ENCODE results near the gene BBS7. TPM values are rescaled to one million over a fixed set of nuclear protein-coding genes. Genes with fewer than 3 reads are reported as not detected.

BBS7 gene
- 10.7 and 13.2 TPM in 2 replicates for total RNA-seq (2014; rRNA removed; shearing (Covaris generic))
- total RNA-seq (2022) = 21.1 and 25.8 TPM in 2 replicates
- Bru-seq, nascent RNA = percentile 64 among the genes with signal in this experiment
- BruChase-seq, experiment 1, labeled RNA remaining after a 6-hour chase = percentile 55 among the genes with signal in this experiment
- percentile 58 among the genes with signal in this experiment for BruChase-seq, experiment 2, labeled RNA remaining after a 2-hour chase
- long read RNA-seq, transcript BBS7-201 (19 exons, 3,752 nt) = major isoform, 8 of 37 reads
- long read RNA-seq, partial matches to known transcripts = 12 of 37 reads
- long read RNA-seq, other reads (novel, unspliced or antisense) = 10 of 37 reads

- Histone ChIP-seq H3K9me2 (ENCODE audit: insufficient read depth, low read length) (no peaks in the 10 kb centered on the region), H3K27ac (ENCODE audit: low read depth, low read length, poor library complexity, severe bottlenecking) (no peak within 1 kb of the TSS), H2AFZ (ENCODE audit: low read length) (peak within 1 kb of the TSS; percentile 93), H3K9me3 (ENCODE audit: low read length) (no peaks in the 10 kb centered on the region), H3K36me3 (ENCODE audit: insufficient read depth, low read length) (peaks cover 29% of the 10 kb centered on the region), H4K20me1 (ENCODE audit: insufficient read depth, low read length) (no peaks in the 10 kb centered on the region), H3K79me2 (ENCODE audit: insufficient read depth, low read depth, low read length) (peaks cover 3% of the 10 kb centered on the region; the same call in 1 of the 2 replicates), H3K4me1 (ENCODE audit: insufficient read depth, low read length, poor library complexity, severe bottlenecking) (peaks cover 10% of the 10 kb centered on the region), H3K4me3 (ENCODE audit: low read depth, low read length, poor library complexity, severe bottlenecking) (peak within 1 kb of the TSS; percentile 98), H3K4me2 (ENCODE audit: low read length) (peak within 1 kb of the TSS; percentile 91)
- no TSS peak for BruUV-seq (replicated peaks)
- ChIA-PET CTCF (ENCODE audit: unreplicated experiment) (interaction anchor here (0.6 kb wide), 1 partner anchor 31 kb away, joined by 3 read pairs; no protein-coding TSS in a partner anchor), POLR2A (interaction anchor here (0.8 to 2.9 kb wide), 8 partner anchors 8 to 861 kb away, joined by 3 to 26 read pairs (median 4); partner anchors contain the start of gene CCNA2)
- peak; percentile 97 for DNase-seq (ENCODE audit: low spot score)
- intact Hi-C loops (cut with micrococcal nuclease; ENCODE audit: unreplicated experiment) = loop anchor here (1.0 kb wide), 1 partner anchor 46 kb away; no protein-coding TSS in a partner anchor
- no peak for TF ChIP-seq EZH2phosphoT487 (IDR thresholded peaks at IDR 0.05; ENCODE audit: borderline replicate concordance, low read depth, low read length)
- TF ChIP-seq CTCF (conservative IDR thresholded peaks at IDR 0.05; ENCODE audit: low read length) = no peak
These were observed at the start of gene BBS7 for GRCh38 chr4:121869841-121870822. Gene BBS7, minus strand, starts transcription at chr4:121870474. Its CDS starts 161 bp downstream, at chr4:121870313.

GRCh38 chr4:121913667-121914066 is 43.4 kb upstream of the BBS7 start:
- Histone ChIP-seq H4K20me1 (ENCODE audit: insufficient read depth, low read length) (no peaks in the 10 kb centered on the region), H3K27ac (ENCODE audit: low read depth, low read length, poor library complexity, severe bottlenecking) (no peak overlapping the region), H3K4me3 (ENCODE audit: low read depth, low read length, poor library complexity, severe bottlenecking) (no peak overlapping the region), H2AFZ (ENCODE audit: low read length) (no peak overlapping the region), H3K36me3 (ENCODE audit: insufficient read depth, low read length) (no peaks in the 10 kb centered on the region), H3K9me2 (ENCODE audit: insufficient read depth, low read length) (no peaks in the 10 kb centered on the region), H3K4me1 (ENCODE audit: insufficient read depth, low read length, poor library complexity, severe bottlenecking) (no peaks in the 10 kb centered on the region), H3K79me2 (ENCODE audit: insufficient read depth, low read depth, low read length) (no peaks in the 10 kb centered on the region), H3K4me2 (ENCODE audit: low read length) (no peak overlapping the region), H3K9me3 (ENCODE audit: low read length) (no peaks in the 10 kb centered on the region)
- no TSS peak for BruUV-seq (replicated peaks)
- ChIA-PET POLR2A (no interaction called here), CTCF (ENCODE audit: unreplicated experiment) (no interaction called here)
- intact Hi-C loops (cut with micrococcal nuclease; ENCODE audit: unreplicated experiment) = no loop called here
- no peak for DNase-seq (ENCODE audit: low spot score)
- TF ChIP-seq EZH2phosphoT487 (IDR thresholded peaks at IDR 0.05; ENCODE audit: borderline replicate concordance, low read depth, low read length) = no peak
- no peak for TF ChIP-seq CTCF (conservative IDR thresholded peaks at IDR 0.05; ENCODE audit: low read length)

Measured in OCI-LY7 (cell line).